Right renal pelvis (tissue), 4 donors: ENCODE measurements around the gene AADACL3. TPM values are rescaled to one million over a fixed set of nuclear protein-coding genes. Genes with fewer than 3 reads are reported as not detected.
"Not testable (repeated sequence)": the region's sequence is repeated elsewhere in the genome, so short reads cannot be mapped to it uniquely, and the experiment has no call there.

Experiments
- DNase-seq, 4 donors: peaks; one replicate each; pipeline ENCODE4 v3.0.0-alpha.2; 2013; ENCODE audit warnings: low read depth in 4 of 4, low spot score in 3 of 4, missing footprints in 1 of 4
- polyA plus RNA-seq, 4 donors: library from polyadenylated mRNA; unstranded; fragments of 120-200 nt; gene quantifications; one replicate each; pipeline ENCODE4 v1.2.1, GENCODE V29; 2013; ENCODE audit not compliant: insufficient read length in 4 of 4

The AADACL3 gene
- not detected for polyA plus RNA-seq

GRCh38 chr1:12715896-12716437, at the start of gene AADACL3:
AADACL3 (plus strand) TSS chr1:12716110; CDS start chr1:12716177, 67 bp downstream.
- no peak for DNase-seq

GRCh38 chr1:12666141-12666735, 49.7 kb upstream of the AADACL3 start:
- no peak for DNase-seq

GRCh38 chr1:12669529-12670068, 46.3 kb upstream of the AADACL3 start:
- DNase-seq = no peak

GRCh38 chr1:12674358-12674757, 41.6 kb upstream of the AADACL3 start:
- DNase-seq = no peak

- DNase-seq = not testable (repeated sequence)
These were observed 39.8 kb upstream of the AADACL3 start for GRCh38 chr1:12676122-12676521.

GRCh38 chr1:12677565-12677964, 38.3 kb upstream of the AADACL3 start:
- DNase-seq = no peak

GRCh38 chr1:12678350-12678749, 37.6 kb upstream of the AADACL3 start:
- no peak for DNase-seq

- DNase-seq = no peak
These were observed 37.1 kb upstream of the AADACL3 start for GRCh38 chr1:12678820-12679219.

- DNase-seq = no peak
These were observed 25.8 kb upstream of the AADACL3 start for GRCh38 chr1:12690156-12690555.

- no peak for DNase-seq
These were observed 22.7 kb upstream of the AADACL3 start for GRCh38 chr1:12692967-12693782.

GRCh38 chr1:12696658-12697057, 19.3 kb upstream of the AADACL3 start:
- DNase-seq = no peak

- DNase-seq = no peak
These were observed 18.5 kb upstream of the AADACL3 start for GRCh38 chr1:12697397-12697796.

- no peak for DNase-seq
These were observed 12.0 kb upstream of the AADACL3 start for GRCh38 chr1:12703821-12704451.

- DNase-seq = no peak
These were observed 9.8 kb upstream of the AADACL3 start for GRCh38 chr1:12706061-12706460.

- no peak for DNase-seq
These were observed 7.4 kb upstream of the AADACL3 start for GRCh38 chr1:12708396-12709090.

GRCh38 chr1:12709091-12709491, 6.8 kb upstream of the AADACL3 start:
- no peak for DNase-seq

- DNase-seq = no peak
These were observed 6.2 kb upstream of the AADACL3 start for GRCh38 chr1:12709696-12710095.

- no peak for DNase-seq
These were observed 4.4 kb upstream of the AADACL3 start for GRCh38 chr1:12711536-12711935.

- no peak for DNase-seq
These were observed 3.8 kb upstream of the AADACL3 start for GRCh38 chr1:12712076-12712475.

- no peak for DNase-seq
These were observed 3.0 kb upstream of the AADACL3 start for GRCh38 chr1:12712929-12713328.
